T-cell (primary cell): ENCODE results near the gene KCNJ12. TPM values are rescaled to one million over a fixed set of nuclear protein-coding genes. Genes with fewer than 3 reads are reported as not detected.

ENCODE experiments used
- ATAC-seq, 4 experiments: fragments of 200-7000 bp in 3 of 4; fragments of 150-1000 bp in 1 of 4; cut with Tn5 transposase; replicated peaks in 1 of 4; 1 replicate in 3 of 4; 2 replicates in 1 of 4; pipeline ENCODE4 v1.10.0; 2021; ENCODE audit warnings: moderate library complexity in 3 of 4, mild to moderate bottlenecking in 2 of 4, moderate number of reproducible peaks in 1 of 4
- CTCF ChIA-PET, 2 donors: fragments of 300-600 bp; sonication (Branson Sonifier 250); formaldehyde crosslinking; loops; one replicate each; lab custom pipeline; 2022; ENCODE audit warnings: antibody characterized with exemption in 2 of 2; lab: Charles Lee
- POLR2A ChIA-PET, 2 donors: fragments of 300-600 bp; sonication (Branson Sonifier 250); formaldehyde crosslinking; loops; one replicate each; lab custom pipeline; 2022; ENCODE audit warnings: antibody characterized with exemption in 2 of 2; lab: Charles Lee
- DNase-seq, 35 experiments: peaks; one replicate each; pipeline versions ENCODE4 v3.0.0 to v3.0.0-alpha.2; 2013 to 2023
- H3K27ac ChIP-seq: one replicate; pipeline ENCODE4 v1.5.1; 2013; ENCODE audit warnings: low read length
- H3K27me3 ChIP-seq, 2 experiments: replicated peaks in 1 of 2; 1 replicate in 1 of 2; 2 replicates in 1 of 2; pipeline versions ENCODE4 v1.6.1 to v1.7.0; 2013; ENCODE audit warnings: low read length in 1 of 2, mixed read lengths in 1 of 2; ENCODE audit not compliant: control insufficient read depth in 2 of 2, insufficient read depth in 2 of 2; ENCODE audit errors: extremely low read depth in 1 of 2
- H3K36me3 ChIP-seq, 2 donors: 1 replicate in 1 of 2; 2 replicates in 1 of 2; pipeline versions ENCODE4 v1.6.1 to v1.7.0; 2013; ENCODE audit warnings: low read length in 1 of 2; ENCODE audit not compliant: control insufficient read depth in 2 of 2, insufficient read depth in 1 of 2; ENCODE audit errors: extremely low read depth in 1 of 2
- H3K4me1 ChIP-seq, 2 experiments: 1 replicate in 1 of 2; 2 replicates in 1 of 2; pipeline versions ENCODE4 v1.6.1 to v1.7.0; 2013; ENCODE audit warnings: low read length in 2 of 2, mixed read lengths in 1 of 2; ENCODE audit not compliant: insufficient read depth in 2 of 2, control insufficient read depth in 1 of 2; ENCODE audit errors: extremely low read depth in 1 of 2
- H3K4me3 ChIP-seq, 2 donors: 1 replicate in 1 of 2; 2 replicates in 1 of 2; pipeline versions ENCODE4 v1.5.1 to v1.7.0; 2013; ENCODE audit warnings: mild to moderate bottlenecking in 2 of 2, low read length in 1 of 2, moderate library complexity in 1 of 2; ENCODE audit not compliant: control insufficient read depth in 1 of 2; ENCODE audit errors: extremely low read depth in 1 of 2
- H3K9me3 ChIP-seq: 2 replicates; pipeline ENCODE4 v1.7.0; 2013
- H3K27ac Mint-ChIP-seq, 2 donors: one replicate each; pipeline ENCODE4 v1.8.0; 2020 to 2021; ENCODE audit warnings: mild to moderate bottlenecking in 2 of 2, mixed read lengths in 2 of 2
- H3K27me3 Mint-ChIP-seq, 2 donors: one replicate each; pipeline ENCODE4 v1.8.0; 2021 to 2022; ENCODE audit warnings: mixed read lengths in 2 of 2
- H3K36me3 Mint-ChIP-seq: one replicate; pipeline ENCODE4 v1.8.0; 2021; ENCODE audit warnings: mixed read lengths
- H3K4me1 Mint-ChIP-seq, 3 donors: one replicate each; pipeline ENCODE4 v1.8.0; 2020 to 2022; ENCODE audit warnings: mixed read lengths in 3 of 3, mild to moderate bottlenecking in 1 of 3
- H3K4me3 Mint-ChIP-seq, 3 donors: one replicate each; pipeline ENCODE4 v1.8.0; 2020 to 2022; ENCODE audit warnings: mild to moderate bottlenecking in 3 of 3, mixed read lengths in 3 of 3, moderate library complexity in 3 of 3
- H3K9me3 Mint-ChIP-seq, 3 donors: one replicate each; pipeline ENCODE4 v1.8.0; 2020 to 2022; ENCODE audit warnings: mixed read lengths in 3 of 3
- WGBS: methylation state at CpG from one replicate; pipeline ENCODE4 v1.1.5; 2013; ENCODE audit warnings: missing lambda C conversion rate; ENCODE audit not compliant: insufficient coverage; 5-methylcytosine and 5-hydroxymethylcytosine counted together
- total RNA-seq, 35 experiments: library from RNA in 6 of 35; stranded (reverse) in 6 of 35; fragments of 120-200 nt in 1 of 35; gene quantifications; one replicate each; pipeline versions ENCODE4 v1.2.1 to v1.2.4 and lab custom pipeline; 2013 to 2026

The KCNJ12 gene
- total RNA-seq, 5 donors from 2014 or later (not counting 1 experiment from before 2014, with no cell fraction given), result 0.03 to 0.23 (median 0.10) TPM

GRCh38 chr17:21381076-21381706, 5.0 kb downstream of the KCNJ12 start:
- 76% methylated on average over 6 of the region's 6 CpGs for WGBS
- Histone ChIP-seq H3K27ac (no peak overlapping the region), H3K36me3 (no peaks in the 10 kb centered on the region), H3K4me3 (no peak overlapping the region), H3K9me3 (no peaks in the 10 kb centered on the region), H3K4me1 (peaks cover 4 to 17% of the 10 kb centered on the region in 2 experiments), H3K27me3 (peaks cover 0 to 41% of the 10 kb centered on the region in 2 experiments)
- ChIA-PET CTCF (no interaction called here), POLR2A (no interaction called here)
- no peaks in the 10 kb centered on the region for H3K9me3 Mint-ChIP-seq
- no peaks in the 10 kb centered on the region for H3K36me3 Mint-ChIP-seq
- ATAC-seq (no peak), DNase-seq (no peak)
- peaks cover 0 to 16% of the 10 kb centered on the region in 2 donors for H3K27me3 Mint-ChIP-seq
- H3K27ac Mint-ChIP-seq, result no peak overlapping the region
- H3K4me1 Mint-ChIP-seq, result peaks cover 4 to 11% (median 11%) of the 10 kb centered on the region in 3 donors
- H3K4me3 Mint-ChIP-seq, result no peak overlapping the region

GRCh38 chr17:21382560-21383495, 6.7 kb downstream of the KCNJ12 start:
- H3K4me1 Mint-ChIP-seq, result peaks cover under 1% of the 10 kb centered on the region in 3 donors
- no peak overlapping the region for H3K27ac Mint-ChIP-seq
- Histone ChIP-seq H3K36me3 (no peaks in the 10 kb centered on the region), H3K27me3 (peaks cover 0 to 33% of the 10 kb centered on the region in 2 experiments), H3K27ac (no peak overlapping the region), H3K4me3 (no peak overlapping the region), H3K4me1 (peaks cover 0 to 6% of the 10 kb centered on the region in 2 experiments), H3K9me3 (no peaks in the 10 kb centered on the region)
- no peaks in the 10 kb centered on the region for H3K9me3 Mint-ChIP-seq
- peaks cover 0 to 7% of the 10 kb centered on the region in 2 donors for H3K27me3 Mint-ChIP-seq
- POLR2A ChIA-PET, result no interaction called here
- no peak for ATAC-seq
- WGBS, result 69% methylated on average over 24 of the region's 29 CpGs
- no peaks in the 10 kb centered on the region for H3K36me3 Mint-ChIP-seq
- no peak overlapping the region for H3K4me3 Mint-ChIP-seq
- DNase-seq, result no peak
- CTCF ChIA-PET, result no interaction called here

DNA sequence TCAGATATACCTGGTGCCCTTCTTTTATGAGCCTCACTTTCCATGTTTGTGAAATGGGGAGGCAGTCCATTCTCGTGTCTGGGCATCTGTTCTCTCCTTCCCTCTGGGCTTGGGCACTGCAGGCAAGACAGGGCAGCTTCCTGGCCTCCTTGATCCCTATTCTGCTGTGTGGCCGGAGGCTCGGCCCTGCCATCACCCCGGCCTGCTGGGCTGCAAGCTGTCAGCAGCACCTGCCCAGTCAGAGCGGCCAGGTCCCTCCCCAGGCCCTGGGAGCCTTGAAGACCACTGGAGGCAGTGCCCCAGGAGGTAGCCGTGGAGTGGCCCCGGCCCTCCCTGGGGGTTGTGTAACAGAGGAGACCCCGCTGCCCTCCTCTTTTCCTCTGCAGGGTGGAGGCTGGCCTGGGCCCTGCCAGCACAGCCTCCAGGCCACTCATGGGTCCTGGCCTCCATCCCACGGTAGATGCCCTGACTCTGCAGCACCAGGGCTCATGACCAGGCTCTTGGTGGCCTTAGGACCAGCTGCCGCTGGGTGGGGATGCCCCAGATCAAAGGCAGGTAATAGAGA, 9.2 kb downstream of the KCNJ12 start:
- ChIA-PET CTCF (no interaction called here), POLR2A (no interaction called here)
- Histone ChIP-seq H3K4me3 (no peak overlapping the region), H3K4me1 (no peaks in the 10 kb centered on the region), H3K27me3 (peaks cover 0 to 19% of the 10 kb centered on the region in 2 experiments), H3K9me3 (no peaks in the 10 kb centered on the region), H3K36me3 (no peaks in the 10 kb centered on the region), H3K27ac (no peak overlapping the region)
- no peak for DNase-seq
- ATAC-seq, result no peak
- Mint-ChIP-seq H3K4me1 (no peaks in the 10 kb centered on the region), H3K4me3 (no peak overlapping the region), H3K27me3 (no peaks in the 10 kb centered on the region), H3K9me3 (no peaks in the 10 kb centered on the region), H3K27ac (no peak overlapping the region), H3K36me3 (no peaks in the 10 kb centered on the region)
- 54% methylated on average over 9 of the region's 10 CpGs for WGBS

GRCh38 chr17:21387616-21388015, 11.5 kb downstream of the KCNJ12 start:
- Histone ChIP-seq H3K9me3 (no peaks in the 10 kb centered on the region), H3K4me3 (no peak overlapping the region), H3K27me3 (peaks cover 0 to 27% of the 10 kb centered on the region in 2 experiments), H3K36me3 (no peaks in the 10 kb centered on the region), H3K27ac (no peak overlapping the region), H3K4me1 (no peaks in the 10 kb centered on the region)
- ChIA-PET CTCF (no interaction called here), POLR2A (no interaction called here)
- H3K4me3 Mint-ChIP-seq, result no peak overlapping the region
- H3K36me3 Mint-ChIP-seq, result no peaks in the 10 kb centered on the region
- DNase-seq, result no peak
- H3K4me1 Mint-ChIP-seq, result no peaks in the 10 kb centered on the region
- ATAC-seq, result no peak
- peaks cover 0 to 9% of the 10 kb centered on the region in 2 donors for H3K27me3 Mint-ChIP-seq
- no peaks in the 10 kb centered on the region for H3K9me3 Mint-ChIP-seq
- WGBS, result no CpG with 5 or more reads among the region's 5 CpGs
- H3K27ac Mint-ChIP-seq, result no peak overlapping the region

DNA sequence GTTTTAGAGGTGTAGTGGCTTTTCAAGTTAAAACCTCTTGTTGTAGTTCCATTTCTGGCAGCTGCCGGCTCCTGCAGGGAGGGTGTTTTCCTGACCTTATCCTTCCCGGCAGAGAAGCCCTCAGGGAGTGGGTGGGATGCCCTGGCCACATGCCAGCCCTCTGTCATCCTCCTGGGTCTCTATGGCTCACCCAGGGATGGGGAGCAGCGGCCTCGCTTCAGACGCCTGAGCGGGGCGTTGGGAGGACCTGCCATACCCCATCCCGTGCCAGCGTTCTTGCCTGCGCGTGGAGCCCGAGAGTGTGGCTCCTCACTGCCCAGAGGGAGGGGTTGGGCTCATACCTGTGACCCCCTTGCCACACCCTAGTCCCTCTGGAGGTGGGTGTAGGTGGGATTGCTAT, 11.9 kb downstream of the KCNJ12 start:
- peaks cover 0 to 30% of the 10 kb centered on the region in 2 experiments for H3K27me3 ChIP-seq
- Mint-ChIP-seq H3K9me3 (no peaks in the 10 kb centered on the region), H3K27me3 (peaks cover 0 to 9% of the 10 kb centered on the region in 2 donors), H3K4me3 (no peak overlapping the region), H3K36me3 (no peaks in the 10 kb centered on the region), H3K4me1 (no peaks in the 10 kb centered on the region), H3K27ac (no peak overlapping the region)
- H3K4me1 ChIP-seq, result no peaks in the 10 kb centered on the region
- ChIA-PET CTCF (no interaction called here), POLR2A (no interaction called here)
- H3K9me3 ChIP-seq, result no peaks in the 10 kb centered on the region
- no peak overlapping the region for H3K27ac ChIP-seq
- no peaks in the 10 kb centered on the region for H3K36me3 ChIP-seq
- DNase-seq, result no peak
- no peak overlapping the region for H3K4me3 ChIP-seq
- whole genome bisulfite sequencing, result 85% methylated on average over 8 of the region's 12 CpGs
- no peak for ATAC-seq

DNA sequence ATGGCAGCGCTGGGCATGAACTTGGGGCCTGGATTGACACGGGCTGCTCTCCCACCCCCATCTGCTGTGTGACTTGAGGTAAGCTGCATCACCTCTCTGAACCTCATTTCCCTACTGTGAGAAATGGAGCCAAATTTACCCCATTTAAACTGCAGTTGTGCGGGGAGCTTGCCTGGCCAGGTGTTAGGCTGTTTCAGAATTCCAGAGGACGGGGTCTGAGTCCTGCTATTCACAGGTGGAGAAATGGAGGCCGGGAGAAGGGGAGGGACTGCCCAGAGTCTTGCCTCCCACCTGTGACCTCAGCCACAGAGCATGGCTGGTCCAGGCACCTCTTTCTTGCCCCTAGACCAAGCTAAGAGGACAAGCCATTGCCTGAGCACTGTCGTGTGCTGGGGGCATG, 12.8 kb downstream of the KCNJ12 start:
- Mint-ChIP-seq H3K27me3 (peaks cover 0 to 11% of the 10 kb centered on the region in 2 donors), H3K36me3 (no peaks in the 10 kb centered on the region), H3K27ac (no peak overlapping the region), H3K9me3 (no peaks in the 10 kb centered on the region), H3K4me3 (no peak overlapping the region), H3K4me1 (no peaks in the 10 kb centered on the region)
- Histone ChIP-seq H3K9me3 (no peaks in the 10 kb centered on the region), H3K4me1 (no peaks in the 10 kb centered on the region), H3K27me3 (peaks cover 0 to 33% of the 10 kb centered on the region in 2 experiments), H3K27ac (no peak overlapping the region), H3K4me3 (no peak overlapping the region), H3K36me3 (no peaks in the 10 kb centered on the region)
- CTCF ChIA-PET, result no interaction called here
- POLR2A ChIA-PET, result no interaction called here
- 59% methylated on average over 3 of the region's 6 CpGs for WGBS
- DNase-seq (no peak), ATAC-seq (no peak)
